Measurements from ENCODE around the gene STN1. TPM values are rescaled to one million over a fixed set of nuclear protein-coding genes. Genes with fewer than 3 reads are reported as not detected.

STN1 gene
- polyA plus RNA-seq, 1 of the 3 experiments (the other 2 are of a cell fraction) = 22.1 TPM

DNA sequence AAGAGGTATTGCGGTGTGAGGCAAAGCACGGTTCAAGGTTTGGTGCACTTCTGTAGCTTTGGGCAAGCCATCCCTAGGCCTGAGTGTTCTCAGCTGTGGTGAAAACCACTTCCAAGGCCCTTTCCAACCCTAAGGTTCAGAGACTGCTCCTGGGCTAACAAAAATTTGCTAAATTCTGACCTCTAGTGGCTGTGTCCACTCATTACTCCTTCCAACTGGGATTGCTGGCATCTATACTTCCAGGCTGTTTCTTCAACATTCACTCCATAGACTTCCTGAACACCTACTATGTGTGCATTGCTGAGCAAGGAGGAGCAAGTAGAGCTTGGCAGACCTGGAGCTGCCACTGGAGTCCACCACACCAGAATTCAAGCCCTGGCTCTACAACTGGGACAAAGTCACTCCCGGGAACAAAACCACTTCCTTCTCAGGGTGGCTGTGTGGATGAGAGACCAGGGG lies 33.3 kb downstream of the STN1 start (continued):
- TF ChIP-seq, protein P1, sequence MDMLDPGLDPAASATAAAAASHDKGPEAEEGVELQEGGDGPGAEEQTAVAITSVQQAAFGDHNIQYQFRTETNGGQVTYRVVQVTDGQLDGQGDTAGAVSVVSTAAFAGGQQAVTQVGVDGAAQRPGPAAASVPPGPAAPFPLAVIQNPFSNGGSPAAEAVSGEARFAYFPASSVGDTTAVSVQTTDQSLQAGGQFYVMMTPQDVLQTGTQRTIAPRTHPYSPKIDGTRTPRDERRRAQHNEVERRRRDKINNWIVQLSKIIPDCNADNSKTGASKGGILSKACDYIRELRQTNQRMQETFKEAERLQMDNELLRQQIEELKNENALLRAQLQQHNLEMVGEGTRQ (IDR thresholded peaks at IDR 0.05; ENCODE audit: borderline replicate concordance, low read depth, low read length) = no peak
- TF ChIP-seq FOSL2 (IDR thresholded peaks at IDR 0.05; ENCODE audit: borderline replicate concordance, low read depth) = no peak
- TF ChIP-seq, protein P2, sequence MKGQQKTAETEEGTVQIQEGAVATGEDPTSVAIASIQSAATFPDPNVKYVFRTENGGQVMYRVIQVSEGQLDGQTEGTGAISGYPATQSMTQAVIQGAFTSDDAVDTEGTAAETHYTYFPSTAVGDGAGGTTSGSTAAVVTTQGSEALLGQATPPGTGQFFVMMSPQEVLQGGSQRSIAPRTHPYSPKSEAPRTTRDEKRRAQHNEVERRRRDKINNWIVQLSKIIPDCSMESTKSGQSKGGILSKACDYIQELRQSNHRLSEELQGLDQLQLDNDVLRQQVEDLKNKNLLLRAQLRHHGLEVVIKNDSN (IDR thresholded peaks at IDR 0.05; ENCODE audit: borderline replicate concordance, low read depth) = no peak
- no peak for TF ChIP-seq NRF1 (IDR thresholded peaks at IDR 0.05; ENCODE audit: low read depth, low read length)

DNA sequence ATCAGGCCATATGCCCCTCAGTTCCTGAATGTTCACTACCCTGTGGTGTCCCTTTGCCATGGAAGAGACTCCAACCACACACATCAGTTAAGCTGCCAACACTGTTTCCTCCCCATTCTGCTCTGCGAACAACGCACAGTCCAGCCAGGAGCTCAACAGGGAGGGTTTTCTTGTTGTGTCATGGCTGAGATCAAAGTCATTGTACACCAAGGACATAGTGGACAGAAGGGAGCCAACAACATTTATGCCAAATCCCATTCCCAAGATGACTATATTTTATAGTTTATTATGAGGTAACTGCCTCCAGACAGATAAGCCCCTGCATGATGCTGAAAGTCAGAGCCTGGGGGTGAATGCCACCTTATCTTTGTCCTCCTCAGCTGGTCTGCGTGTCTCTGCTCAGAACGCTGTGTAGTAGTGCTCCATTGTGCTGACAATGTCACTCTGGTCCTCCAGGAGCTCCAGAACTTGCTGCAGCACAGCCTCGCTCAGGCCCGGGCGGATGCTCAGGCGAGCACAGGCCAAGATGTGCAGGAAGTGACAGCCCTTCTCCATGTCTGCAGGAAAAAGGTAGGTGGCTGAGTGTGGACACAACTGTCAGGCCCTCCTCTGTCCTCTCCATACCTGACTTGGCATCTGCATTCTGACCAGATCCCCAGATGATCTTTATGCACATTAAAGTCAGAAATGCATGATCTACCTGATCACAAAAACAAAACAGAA lies 35.5 kb downstream of the STN1 start:
- H3K27me3 ChIP-seq (ENCODE audit: insufficient read depth) = no peaks in the 10 kb centered on the region
- no peaks in the 10 kb centered on the region for H3K79me2 ChIP-seq (ENCODE audit: insufficient read depth)
- H3K9me3 ChIP-seq = no peaks in the 10 kb centered on the region
- WGBS (ENCODE audit: low lambda C conversion rate) = 98% methylated on average over 8 of the region's 8 CpGs
- DNase-seq = peak; percentile 27
- no peaks in the 10 kb centered on the region for H3K9me2 ChIP-seq
- H3K4me3 ChIP-seq (ENCODE audit: low read depth in 2 of 2, low read length in 1 of 2) = no peak overlapping the region
- H3K9ac ChIP-seq = no peak overlapping the region
- CTCF ChIA-PET = interaction anchor here (0.8 to 5.0 kb wide), 6 partner anchors 8 to 296 kb away, joined by 3 to 134 read pairs (median 4); no protein-coding TSS in a partner anchor
- TF ChIP-seq GATA2 (CRISPR knock-in tag; IDR thresholded peaks at IDR 0.05) = no peak
- TF ChIP-seq, protein P3, sequence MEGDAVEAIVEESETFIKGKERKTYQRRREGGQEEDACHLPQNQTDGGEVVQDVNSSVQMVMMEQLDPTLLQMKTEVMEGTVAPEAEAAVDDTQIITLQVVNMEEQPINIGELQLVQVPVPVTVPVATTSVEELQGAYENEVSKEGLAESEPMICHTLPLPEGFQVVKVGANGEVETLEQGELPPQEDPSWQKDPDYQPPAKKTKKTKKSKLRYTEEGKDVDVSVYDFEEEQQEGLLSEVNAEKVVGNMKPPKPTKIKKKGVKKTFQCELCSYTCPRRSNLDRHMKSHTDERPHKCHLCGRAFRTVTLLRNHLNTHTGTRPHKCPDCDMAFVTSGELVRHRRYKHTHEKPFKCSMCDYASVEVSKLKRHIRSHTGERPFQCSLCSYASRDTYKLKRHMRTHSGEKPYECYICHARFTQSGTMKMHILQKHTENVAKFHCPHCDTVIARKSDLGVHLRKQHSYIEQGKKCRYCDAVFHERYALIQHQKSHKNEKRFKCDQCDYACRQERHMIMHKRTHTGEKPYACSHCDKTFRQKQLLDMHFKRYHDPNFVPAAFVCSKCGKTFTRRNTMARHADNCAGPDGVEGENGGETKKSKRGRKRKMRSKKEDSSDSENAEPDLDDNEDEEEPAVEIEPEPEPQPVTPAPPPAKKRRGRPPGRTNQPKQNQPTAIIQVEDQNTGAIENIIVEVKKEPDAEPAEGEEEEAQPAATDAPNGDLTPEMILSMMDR (IDR thresholded peaks at IDR 0.05) = no peak
- TF ChIP-seq TAF1 (IDR thresholded peaks at IDR 0.05; ENCODE audit: borderline replicate concordance, low read depth, low read length) = no peak
- no peak for TF ChIP-seq RXRA (IDR thresholded peaks at IDR 0.05; ENCODE audit: borderline replicate concordance, low read depth)
- no peak for TF ChIP-seq FOXM1 (IDR thresholded peaks at IDR 0.05; ENCODE audit: low read depth)
- no peak for TF ChIP-seq GABPA (IDR thresholded peaks at IDR 0.05; ENCODE audit: low read depth)
- TF ChIP-seq MXI1 (IDR thresholded peaks at IDR 0.05; ENCODE audit: low read depth, low read length) = no peak
- no peak for TF ChIP-seq EP300 (IDR thresholded peaks at IDR 0.05; ENCODE audit: borderline replicate concordance in 1 of 2, low read depth in 1 of 2, low read length in 1 of 2)
- no peak for TF ChIP-seq POLR2AphosphoS5 (IDR thresholded peaks at IDR 0.05; ENCODE audit: low read depth, low read length)
- no peak for TF ChIP-seq FOXJ3 (CRISPR knock-in tag; IDR thresholded peaks at IDR 0.05)
- TF ChIP-seq, protein P1 (IDR thresholded peaks at IDR 0.05; ENCODE audit: borderline replicate concordance, low read depth, low read length) = no peak
- TF ChIP-seq FOSL2 (IDR thresholded peaks at IDR 0.05; ENCODE audit: borderline replicate concordance, low read depth) = no peak
- no peak for TF ChIP-seq ELF1 (IDR thresholded peaks at IDR 0.05)
- TF ChIP-seq RFX5 (IDR thresholded peaks at IDR 0.05; ENCODE audit: low read length) = no peak
- TF ChIP-seq, protein P4, sequence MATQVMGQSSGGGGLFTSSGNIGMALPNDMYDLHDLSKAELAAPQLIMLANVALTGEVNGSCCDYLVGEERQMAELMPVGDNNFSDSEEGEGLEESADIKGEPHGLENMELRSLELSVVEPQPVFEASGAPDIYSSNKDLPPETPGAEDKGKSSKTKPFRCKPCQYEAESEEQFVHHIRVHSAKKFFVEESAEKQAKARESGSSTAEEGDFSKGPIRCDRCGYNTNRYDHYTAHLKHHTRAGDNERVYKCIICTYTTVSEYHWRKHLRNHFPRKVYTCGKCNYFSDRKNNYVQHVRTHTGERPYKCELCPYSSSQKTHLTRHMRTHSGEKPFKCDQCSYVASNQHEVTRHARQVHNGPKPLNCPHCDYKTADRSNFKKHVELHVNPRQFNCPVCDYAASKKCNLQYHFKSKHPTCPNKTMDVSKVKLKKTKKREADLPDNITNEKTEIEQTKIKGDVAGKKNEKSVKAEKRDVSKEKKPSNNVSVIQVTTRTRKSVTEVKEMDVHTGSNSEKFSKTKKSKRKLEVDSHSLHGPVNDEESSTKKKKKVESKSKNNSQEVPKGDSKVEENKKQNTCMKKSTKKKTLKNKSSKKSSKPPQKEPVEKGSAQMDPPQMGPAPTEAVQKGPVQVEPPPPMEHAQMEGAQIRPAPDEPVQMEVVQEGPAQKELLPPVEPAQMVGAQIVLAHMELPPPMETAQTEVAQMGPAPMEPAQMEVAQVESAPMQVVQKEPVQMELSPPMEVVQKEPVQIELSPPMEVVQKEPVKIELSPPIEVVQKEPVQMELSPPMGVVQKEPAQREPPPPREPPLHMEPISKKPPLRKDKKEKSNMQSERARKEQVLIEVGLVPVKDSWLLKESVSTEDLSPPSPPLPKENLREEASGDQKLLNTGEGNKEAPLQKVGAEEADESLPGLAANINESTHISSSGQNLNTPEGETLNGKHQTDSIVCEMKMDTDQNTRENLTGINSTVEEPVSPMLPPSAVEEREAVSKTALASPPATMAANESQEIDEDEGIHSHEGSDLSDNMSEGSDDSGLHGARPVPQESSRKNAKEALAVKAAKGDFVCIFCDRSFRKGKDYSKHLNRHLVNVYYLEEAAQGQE (IDR thresholded peaks at IDR 0.05; ENCODE audit: low read depth, low read length) = no peak
- no peak for TF ChIP-seq YY1 (IDR thresholded peaks at IDR 0.05; ENCODE audit: low read depth)
- TF ChIP-seq MEF2A (IDR thresholded peaks at IDR 0.05; ENCODE audit: borderline replicate concordance, low read depth) = no peak
- TF ChIP-seq, protein P5, sequence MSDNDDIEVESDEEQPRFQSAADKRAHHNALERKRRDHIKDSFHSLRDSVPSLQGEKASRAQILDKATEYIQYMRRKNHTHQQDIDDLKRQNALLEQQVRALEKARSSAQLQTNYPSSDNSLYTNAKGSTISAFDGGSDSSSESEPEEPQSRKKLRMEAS (IDR thresholded peaks at IDR 0.05; ENCODE audit: low read depth) = no peak
- no peak overlapping the region for H3K4me2 ChIP-seq
- H2AFZ ChIP-seq (ENCODE audit: low read depth) = no peak overlapping the region
- peaks cover 30 to 68% of the 10 kb centered on the region in 2 experiments for H3K36me3 ChIP-seq (replicated peaks in 1 of 2; ENCODE audit: control insufficient read depth in 1 of 2, insufficient read depth in 2 of 2, low read length in 1 of 2)
- no peaks in the 10 kb centered on the region for H3F3A ChIP-seq (replicated peaks; ENCODE audit: insufficient read depth)
- peaks cover 2 to 18% of the 10 kb centered on the region in 2 experiments; a peak in 2 of 4 replicates for H3K4me1 ChIP-seq (ENCODE audit: control insufficient read depth in 1 of 2, insufficient read depth in 2 of 2, low read depth in 1 of 2, low read length in 1 of 2)
- no peaks in the 10 kb centered on the region for H4K20me1 ChIP-seq (ENCODE audit: insufficient read depth)
- peak overlapping the region in 1 of 2 experiments; percentile 43; a peak in 2 of 4 replicates for H3K27ac ChIP-seq (ENCODE audit: low read depth in 2 of 2, low read length in 1 of 2)
- POLR2A ChIA-PET = interaction anchor here (0.7 kb wide), 1 partner anchor 177 kb away, joined by 3 read pairs; no protein-coding TSS in a partner anchor
